ENCODE measurements around the gene H3-3A.

Gene H3-3A

DNA sequence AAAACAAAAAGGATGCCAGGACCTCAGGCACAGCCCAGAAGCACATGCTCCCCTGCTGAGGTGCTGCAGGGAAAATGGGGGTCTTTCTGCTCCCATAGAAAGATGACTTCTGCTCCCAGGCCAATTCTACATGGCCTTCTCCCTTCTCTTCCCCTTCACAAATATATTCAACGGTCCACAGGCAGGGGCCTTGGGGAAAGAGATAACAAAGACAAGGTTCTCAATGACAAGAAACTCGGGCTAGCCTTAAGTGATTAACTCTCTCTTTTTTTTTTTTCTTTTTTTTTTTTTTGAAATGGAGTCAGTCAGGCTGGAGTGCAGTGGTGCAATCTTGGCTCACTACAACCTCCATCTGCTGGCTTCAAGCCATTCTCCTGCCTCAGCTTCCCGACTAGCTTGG lies 54.2 kb downstream of the H3-3A start:
- DNase-seq = no peak

DNA sequence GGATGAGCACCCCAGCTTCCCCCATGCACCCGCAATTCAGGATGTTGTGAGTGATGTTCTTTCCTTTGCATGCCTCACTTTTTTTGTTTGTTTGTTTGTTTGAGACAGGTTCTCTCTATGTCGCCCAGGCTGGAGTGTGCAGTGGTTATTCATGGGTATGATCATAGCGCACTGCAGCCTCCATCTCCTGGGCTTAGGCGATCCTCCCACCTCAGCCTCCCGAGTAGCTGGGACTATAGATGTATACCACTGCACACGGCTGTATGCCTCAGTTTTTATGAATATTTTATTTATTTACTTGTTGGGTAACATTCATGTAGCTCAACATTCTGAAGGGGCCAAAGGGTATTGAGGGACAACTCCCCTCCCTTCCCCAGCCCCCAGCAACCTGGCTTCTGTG lies 54.8 kb downstream of the H3-3A start:
- no peak for DNase-seq

DNA sequence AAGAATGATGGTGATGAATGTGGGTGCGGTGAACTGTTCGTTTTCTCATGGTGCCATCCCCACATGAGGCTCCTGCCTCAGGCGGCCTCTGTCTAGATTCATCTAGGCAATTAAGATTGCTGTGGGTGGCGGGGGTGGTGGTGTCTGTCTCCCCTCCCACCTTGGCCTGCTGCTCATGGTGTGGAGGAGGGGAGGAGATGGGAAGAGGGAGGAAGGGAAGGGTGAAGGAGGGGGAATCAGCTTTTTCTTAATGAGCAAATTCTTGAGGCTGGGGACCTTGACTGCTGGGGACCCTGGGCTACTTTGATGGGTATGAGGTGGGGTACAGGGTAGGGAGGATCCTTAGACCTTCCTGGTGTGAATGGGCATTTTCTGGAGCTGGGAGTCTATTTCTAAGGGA lies 55.8 kb downstream of the H3-3A start:
- no peak for DNase-seq

DNA sequence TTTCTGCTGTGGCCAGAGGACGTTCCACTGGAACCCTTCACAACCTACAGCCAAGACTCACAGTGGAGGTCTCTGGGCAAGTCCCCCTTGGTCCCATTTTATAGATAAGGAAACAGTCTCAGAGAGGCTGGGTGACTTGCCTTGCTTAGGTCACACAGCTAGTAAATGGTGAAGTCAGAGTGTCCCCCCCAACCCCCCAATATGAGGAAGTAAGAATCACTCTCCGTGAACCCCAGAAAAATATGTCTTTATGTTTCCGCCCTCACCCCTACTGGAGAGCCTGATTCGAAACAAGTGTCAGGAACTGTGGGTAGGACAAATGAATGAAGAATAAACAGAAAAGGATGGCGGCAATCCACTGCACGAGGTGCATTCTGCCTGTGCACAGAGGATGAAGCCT lies 56.7 kb downstream of the H3-3A start:
- DNase-seq = no peak

DNA sequence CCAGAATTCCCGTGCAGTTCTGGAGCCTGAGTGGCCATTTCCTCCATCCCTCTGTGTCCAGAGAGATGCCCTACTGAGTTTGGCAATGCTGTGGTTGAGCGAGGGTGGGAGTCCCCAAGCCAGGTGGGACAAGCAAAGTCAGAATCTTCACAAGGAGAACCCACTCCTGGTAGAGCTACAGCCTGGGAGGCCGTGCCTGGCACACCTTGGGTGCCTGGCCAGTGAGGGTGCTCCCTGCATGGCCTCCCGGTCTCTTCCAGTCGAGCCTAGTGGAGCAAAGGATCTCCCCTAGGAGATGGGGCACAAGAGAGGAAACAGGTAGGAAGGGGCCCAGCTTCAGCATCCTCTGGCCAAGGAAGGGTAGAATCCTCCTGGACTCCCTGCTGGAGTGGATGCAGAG lies 57.9 kb downstream of the H3-3A start:
- no peak for DNase-seq

DNA sequence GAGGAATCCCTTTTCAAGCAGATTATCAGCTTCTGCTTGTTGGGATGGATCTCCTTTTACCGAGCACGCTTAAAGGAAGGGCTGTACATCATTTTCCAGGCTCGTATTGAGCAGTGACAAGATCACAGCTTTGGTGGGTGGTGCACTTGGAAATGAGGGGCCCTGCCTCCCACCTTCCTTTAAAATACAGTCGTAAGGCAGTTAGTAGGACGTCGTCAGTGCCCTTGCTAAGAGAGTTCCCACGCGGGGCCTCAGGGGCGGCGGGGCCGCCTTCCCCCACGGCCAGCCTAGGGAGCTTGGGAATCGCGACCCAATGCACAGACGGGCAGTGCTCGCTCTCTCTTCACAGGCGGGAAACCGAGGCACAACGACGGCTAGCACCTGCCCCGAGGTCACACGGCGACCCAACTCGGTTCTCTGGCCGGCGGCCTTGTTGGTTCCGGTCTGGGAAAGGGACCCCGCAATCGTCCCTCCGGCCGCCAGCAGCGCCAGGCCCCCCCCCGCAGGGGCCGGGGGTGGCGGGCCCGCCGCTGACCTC lies 58.6 kb downstream of the H3-3A start:
- DNase-seq = no peak

Data from activated CD4-positive, alpha-beta T cell treated with anti-CD3 and anti-CD28 coated beads, Interleukin-2, amount 50 U/mL, for 16 hours (primary cell).